Breast epithelium (tissue), 3 donors: ENCODE measurements around the gene TMEM243.

Experiments used
- CTCF ChIP-seq, 3 donors: fragments of 450-650 bp; IDR thresholded peaks; one replicate each; pipeline ENCODE4 v1.5.1; 2016 to 2017; ENCODE audit warnings: antibody characterized with exemption in 3 of 3, mild to moderate bottlenecking in 3 of 3, moderate library complexity in 3 of 3
- POLR2A ChIP-seq: fragments of 450-650 bp; IDR thresholded peaks from one replicate; pipeline ENCODE4 v1.6.1; 2016; ENCODE audit warnings: antibody characterized with exemption, mild to moderate bottlenecking, moderate library complexity
- POLR2AphosphoS5 ChIP-seq, 3 donors: sonication (generic); formaldehyde crosslinking; IDR thresholded peaks; one replicate each; pipeline ENCODE4 v1.6.1; 2017; ENCODE audit warnings: antibody characterized with exemption in 3 of 3

DNA sequence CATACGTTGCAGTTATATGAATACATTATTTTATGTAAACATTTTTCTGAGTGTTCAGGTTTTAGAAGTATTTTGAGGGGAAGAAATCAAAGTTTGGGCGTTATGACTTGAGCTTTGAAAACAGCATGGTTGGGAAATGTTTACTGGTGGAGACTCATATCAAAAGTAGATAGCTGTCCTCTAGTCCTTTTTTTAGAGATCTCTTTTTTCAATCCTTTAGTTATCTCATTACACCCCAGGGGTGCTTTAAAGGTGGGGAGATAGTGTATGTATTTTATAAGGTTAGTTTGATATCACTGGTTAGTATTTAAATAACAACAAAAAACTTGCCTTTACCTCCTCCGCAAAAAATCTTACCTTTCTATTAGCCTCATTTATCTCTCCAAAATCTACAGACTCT is 65.0 kb downstream of the TMEM243 start:
- TF ChIP-seq POLR2A (no peak), CTCF (IDR thresholded peaks at IDR 0.05) (no peak), POLR2AphosphoS5 (IDR thresholded peaks at IDR 0.05) (no peak)
